Measurements from ENCODE around the gene RPAP3.

Gene RPAP3

GRCh38 chr12:47705566-47706425 is at the start of gene RPAP3:
TSS of gene RPAP3 (minus strand) at chr12:47706030. CDS start at chr12:47702840, 3,190 bp downstream.
- Histone ChIP-seq H3K36me3 (ENCODE audit: control insufficient read depth, insufficient read depth, low read length) (no peaks in the 10 kb centered on the region), H3K27me3 (ENCODE audit: control insufficient read depth, insufficient read depth, low read length) (no peaks in the 10 kb centered on the region), H3K9me3 (ENCODE audit: control insufficient read depth, insufficient read depth, low read length) (no peaks in the 10 kb centered on the region), H3K4me1 (ENCODE audit: control insufficient read depth, insufficient read depth, low read length) (no peaks in the 10 kb centered on the region), H3K4me3 (ENCODE audit: low read depth, low read length) (peak within 1 kb of the TSS; percentile 71), H3K9ac (ENCODE audit: low read depth, low read length) (peak within 1 kb of the TSS; percentile 62)

- Histone ChIP-seq H3K9ac (ENCODE audit: low read depth, low read length) (no peak overlapping the region), H3K4me1 (ENCODE audit: control insufficient read depth, insufficient read depth, low read length) (no peaks in the 10 kb centered on the region)
These were observed 49.1 kb upstream of the RPAP3 start for GRCh38 chr12:47754881-47755280.

GRCh38 chr12:47754126-47754525 is 48.3 kb upstream of the RPAP3 start:
- peaks cover 9% of the 10 kb centered on the region for H3K27me3 ChIP-seq (ENCODE audit: control insufficient read depth, insufficient read depth, low read length)
- H3K9ac ChIP-seq (ENCODE audit: low read depth, low read length), result no peak overlapping the region
- no peaks in the 10 kb centered on the region for H3K4me1 ChIP-seq (ENCODE audit: control insufficient read depth, insufficient read depth, low read length)
- H3K4me3 ChIP-seq (ENCODE audit: low read depth, low read length), result no peak overlapping the region
- H3K36me3 ChIP-seq (ENCODE audit: control insufficient read depth, insufficient read depth, low read length), result peaks cover 8% of the 10 kb centered on the region
- H3K9me3 ChIP-seq (ENCODE audit: control insufficient read depth, insufficient read depth, low read length), result no peaks in the 10 kb centered on the region

More at GRCh38 chr12:47754881-47755280, 49.1 kb upstream of the RPAP3 start:
- H3K36me3 ChIP-seq (ENCODE audit: control insufficient read depth, insufficient read depth, low read length), result peaks cover 8% of the 10 kb centered on the region
- no peak overlapping the region for H3K4me3 ChIP-seq (ENCODE audit: low read depth, low read length)
- no peaks in the 10 kb centered on the region for H3K9me3 ChIP-seq (ENCODE audit: control insufficient read depth, insufficient read depth, low read length)
- peaks cover 9% of the 10 kb centered on the region for H3K27me3 ChIP-seq (ENCODE audit: control insufficient read depth, insufficient read depth, low read length)

GRCh38 chr12:47753021-47754001 is 47.5 kb upstream of the RPAP3 start:
- Histone ChIP-seq H3K4me3 (ENCODE audit: low read depth, low read length) (no peak overlapping the region), H3K4me1 (ENCODE audit: control insufficient read depth, insufficient read depth, low read length) (no peaks in the 10 kb centered on the region), H3K9ac (ENCODE audit: low read depth, low read length) (no peak overlapping the region), H3K36me3 (ENCODE audit: control insufficient read depth, insufficient read depth, low read length) (peaks cover 8% of the 10 kb centered on the region), H3K27me3 (ENCODE audit: control insufficient read depth, insufficient read depth, low read length) (peaks cover 9% of the 10 kb centered on the region), H3K9me3 (ENCODE audit: control insufficient read depth, insufficient read depth, low read length) (no peaks in the 10 kb centered on the region)

GRCh38 chr12:47752552-47752951 is 46.7 kb upstream of the RPAP3 start:
- H3K9ac ChIP-seq (ENCODE audit: low read depth, low read length), result no peak overlapping the region
- no peaks in the 10 kb centered on the region for H3K9me3 ChIP-seq (ENCODE audit: control insufficient read depth, insufficient read depth, low read length)
- H3K27me3 ChIP-seq (ENCODE audit: control insufficient read depth, insufficient read depth, low read length), result peaks cover 6% of the 10 kb centered on the region
- H3K36me3 ChIP-seq (ENCODE audit: control insufficient read depth, insufficient read depth, low read length), result peaks cover 7% of the 10 kb centered on the region
- H3K4me1 ChIP-seq (ENCODE audit: control insufficient read depth, insufficient read depth, low read length), result no peaks in the 10 kb centered on the region
- no peak overlapping the region for H3K4me3 ChIP-seq (ENCODE audit: low read depth, low read length)

GRCh38 chr12:47752121-47752520 is 46.3 kb upstream of the RPAP3 start:
- H3K36me3 ChIP-seq (ENCODE audit: control insufficient read depth, insufficient read depth, low read length), result peaks cover 6% of the 10 kb centered on the region
- H3K27me3 ChIP-seq (ENCODE audit: control insufficient read depth, insufficient read depth, low read length), result peaks cover 2% of the 10 kb centered on the region
- no peaks in the 10 kb centered on the region for H3K9me3 ChIP-seq (ENCODE audit: control insufficient read depth, insufficient read depth, low read length)
- H3K9ac ChIP-seq (ENCODE audit: low read depth, low read length), result no peak overlapping the region
- no peaks in the 10 kb centered on the region for H3K4me1 ChIP-seq (ENCODE audit: control insufficient read depth, insufficient read depth, low read length)
- H3K4me3 ChIP-seq (ENCODE audit: low read depth, low read length), result no peak overlapping the region

GRCh38 chr12:47751561-47751960 is 45.7 kb upstream of the RPAP3 start:
- no peaks in the 10 kb centered on the region for H3K9me3 ChIP-seq (ENCODE audit: control insufficient read depth, insufficient read depth, low read length)
- H3K4me3 ChIP-seq (ENCODE audit: low read depth, low read length), result no peak overlapping the region
- H3K36me3 ChIP-seq (ENCODE audit: control insufficient read depth, insufficient read depth, low read length), result peaks cover 6% of the 10 kb centered on the region
- H3K4me1 ChIP-seq (ENCODE audit: control insufficient read depth, insufficient read depth, low read length), result no peaks in the 10 kb centered on the region
- H3K9ac ChIP-seq (ENCODE audit: low read depth, low read length), result no peak overlapping the region
- no peaks in the 10 kb centered on the region for H3K27me3 ChIP-seq (ENCODE audit: control insufficient read depth, insufficient read depth, low read length)

- Histone ChIP-seq H3K36me3 (ENCODE audit: control insufficient read depth, insufficient read depth, low read length) (peaks cover 5% of the 10 kb centered on the region), H3K9me3 (ENCODE audit: control insufficient read depth, insufficient read depth, low read length) (no peaks in the 10 kb centered on the region), H3K9ac (ENCODE audit: low read depth, low read length) (no peak overlapping the region), H3K4me3 (ENCODE audit: low read depth, low read length) (no peak overlapping the region), H3K4me1 (ENCODE audit: control insufficient read depth, insufficient read depth, low read length) (no peaks in the 10 kb centered on the region), H3K27me3 (ENCODE audit: control insufficient read depth, insufficient read depth, low read length) (no peaks in the 10 kb centered on the region)
These were observed 45.2 kb upstream of the RPAP3 start for GRCh38 chr12:47750916-47751470.

GRCh38 chr12:47750229-47750798 is 44.5 kb upstream of the RPAP3 start:
- H3K4me1 ChIP-seq (ENCODE audit: control insufficient read depth, insufficient read depth, low read length), result no peaks in the 10 kb centered on the region
- no peaks in the 10 kb centered on the region for H3K27me3 ChIP-seq (ENCODE audit: control insufficient read depth, insufficient read depth, low read length)
- H3K4me3 ChIP-seq (ENCODE audit: low read depth, low read length), result no peak overlapping the region
- H3K9ac ChIP-seq (ENCODE audit: low read depth, low read length), result no peak overlapping the region
- H3K9me3 ChIP-seq (ENCODE audit: control insufficient read depth, insufficient read depth, low read length), result no peaks in the 10 kb centered on the region
- H3K36me3 ChIP-seq (ENCODE audit: control insufficient read depth, insufficient read depth, low read length), result no peaks in the 10 kb centered on the region

- no peaks in the 10 kb centered on the region for H3K9me3 ChIP-seq (ENCODE audit: control insufficient read depth, insufficient read depth, low read length)
- no peak overlapping the region for H3K4me3 ChIP-seq (ENCODE audit: low read depth, low read length)
- H3K4me1 ChIP-seq (ENCODE audit: control insufficient read depth, insufficient read depth, low read length), result no peaks in the 10 kb centered on the region
- no peak overlapping the region for H3K9ac ChIP-seq (ENCODE audit: low read depth, low read length)
- H3K36me3 ChIP-seq (ENCODE audit: control insufficient read depth, insufficient read depth, low read length), result no peaks in the 10 kb centered on the region
- H3K27me3 ChIP-seq (ENCODE audit: control insufficient read depth, insufficient read depth, low read length), result no peaks in the 10 kb centered on the region
These were observed 43.1 kb upstream of the RPAP3 start for GRCh38 chr12:47748899-47749298.

- Histone ChIP-seq H3K9ac (ENCODE audit: low read depth, low read length) (no peak overlapping the region), H3K9me3 (ENCODE audit: control insufficient read depth, insufficient read depth, low read length) (no peaks in the 10 kb centered on the region), H3K4me3 (ENCODE audit: low read depth, low read length) (no peak overlapping the region), H3K27me3 (ENCODE audit: control insufficient read depth, insufficient read depth, low read length) (no peaks in the 10 kb centered on the region), H3K36me3 (ENCODE audit: control insufficient read depth, insufficient read depth, low read length) (no peaks in the 10 kb centered on the region), H3K4me1 (ENCODE audit: control insufficient read depth, insufficient read depth, low read length) (no peaks in the 10 kb centered on the region)
These were observed 42.6 kb upstream of the RPAP3 start for GRCh38 chr12:47748507-47748828.
